OCI-LY7 (cell line): Measurements from ENCODE around the gene PDE12. TPM values are rescaled to one million over a fixed set of nuclear protein-coding genes. Genes with fewer than 3 reads are reported as not detected.

Source experiments
- BruUV-seq: library from RNA; stranded (reverse); fragments of 400-500 nt; replicated peaks from 2 replicates; lab custom pipeline; 2021; lab: Mats Ljungman, UMichigan
- CTCF ChIA-PET: fragments of 300-600 bp; sonication (Branson Sonifier 250); formaldehyde crosslinking; loops from one replicate; lab custom pipeline; 2022; ENCODE audit warnings: antibody characterized with exemption; ENCODE audit not compliant: unreplicated experiment; lab: Charles Lee
- POLR2A ChIA-PET: fragments of 300-600 bp; sonication (Branson Sonifier 250); formaldehyde crosslinking; loops from one replicate; lab custom pipeline; 2022; ENCODE audit warnings: antibody characterized with exemption; lab: Charles Lee
- DNase-seq: peaks from one replicate; pipeline ENCODE4 v3.0.0-alpha.2; 2015; ENCODE audit warnings: low spot score
- H2AFZ ChIP-seq: fragments of 200-600 bp; sonication (generic), shearing (Covaris generic); 2 replicates; pipeline ENCODE4 v1.6.1; 2014; ENCODE audit warnings: mild to moderate bottlenecking, antibody characterized with exemption, low read length, moderate library complexity
- H3K27ac ChIP-seq: fragments of 200-600 bp; sonication (generic); 2 replicates; pipeline ENCODE4 v1.5.1; 2014; ENCODE audit warnings: mixed run types, low read depth, mild to moderate bottlenecking, moderate library complexity, low read length, inconsistent platforms; ENCODE audit not compliant: poor library complexity, severe bottlenecking
- H3K36me3 ChIP-seq: fragments of 200-600 bp; sonication (generic); 2 replicates; pipeline ENCODE4 v1.6.1; 2014; ENCODE audit warnings: mild to moderate bottlenecking, antibody characterized with exemption, low read length, moderate library complexity, mixed read lengths; ENCODE audit not compliant: insufficient read depth
- H3K4me1 ChIP-seq: fragments of 200-600 bp; sonication (generic); 2 replicates; pipeline ENCODE4 v1.5.1; 2014; ENCODE audit warnings: mild to moderate bottlenecking, low read length; ENCODE audit not compliant: insufficient read depth, poor library complexity, severe bottlenecking
- H3K4me2 ChIP-seq: fragments of 200-600 bp; sonication (generic); 2 replicates; pipeline ENCODE4 v1.6.1; 2014; ENCODE audit warnings: mild to moderate bottlenecking, low read length
- H3K4me3 ChIP-seq: fragments of 200-600 bp; sonication (generic); 2 replicates; pipeline ENCODE4 v1.5.1; 2014; ENCODE audit warnings: mild to moderate bottlenecking, low read depth, low read length; ENCODE audit not compliant: poor library complexity, severe bottlenecking
- H3K79me2 ChIP-seq: fragments of 200-600 bp; sonication (generic); 2 replicates; pipeline ENCODE4 v1.6.1; 2016; ENCODE audit warnings: low read depth, mild to moderate bottlenecking, low read length, moderate library complexity, mixed read lengths; ENCODE audit not compliant: insufficient read depth
- H3K9me2 ChIP-seq: fragments of 200-600 bp; sonication (generic); 2 replicates; pipeline ENCODE4 v1.6.1; 2016; ENCODE audit warnings: mild to moderate bottlenecking, low read length, mixed read lengths; ENCODE audit not compliant: insufficient read depth
- H3K9me3 ChIP-seq: fragments of 200-600 bp; sonication (generic); 2 replicates; pipeline ENCODE4 v1.6.1; 2014; ENCODE audit warnings: mild to moderate bottlenecking, mixed run types, low read length, mixed read lengths
- H4K20me1 ChIP-seq: fragments of 200-600 bp; sonication (generic); 2 replicates; pipeline ENCODE4 v1.6.1; 2014; ENCODE audit warnings: mild to moderate bottlenecking, antibody characterized with exemption, low read length, moderate library complexity, mixed read lengths; ENCODE audit not compliant: insufficient read depth
- CTCF ChIP-seq: fragments of 200-600 bp; sonication (generic); conservative IDR thresholded peaks from 2 replicates; pipeline ENCODE4 v1.5.1; 2014; ENCODE audit warnings: mild to moderate bottlenecking, antibody characterized with exemption, low read length, moderate library complexity, mixed read lengths
- EZH2phosphoT487 ChIP-seq: fragments of 200-600 bp; sonication (generic); IDR thresholded peaks from 2 replicates; pipeline ENCODE4 v1.6.1; 2018; ENCODE audit warnings: low read depth, borderline replicate concordance, mild to moderate bottlenecking, mixed run types, antibody characterized with exemption, low read length, moderate library complexity, mixed read lengths
- intact Hi-C: fragments of 100-400 bp; cut with micrococcal nuclease; formaldehyde crosslinking; loops from one replicate; pipeline ENCODE4 v1.10.0; 2022; ENCODE audit not compliant: unreplicated experiment
- total RNA-seq, 2 experiments: library from RNA; depleted of rRNA in 1 of 2; stranded (reverse); fragments of >200 nt in 1 of 2; shearing (Covaris generic) in 1 of 2; gene quantifications; 2 replicates each; pipeline ENCODE4 v1.2.3, GENCODE V29; 2014 to 2022

The PDE12 gene
- total RNA-seq, 2 experiments from 2014 or later: 19.3 to 29.7 TPM

- Histone ChIP-seq H3K27ac (no peak overlapping the region), H3K4me3 (no peak overlapping the region), H3K4me1 (no peaks in the 10 kb centered on the region), H3K4me2 (no peak overlapping the region), H2AFZ (no peak overlapping the region), H3K9me3 (no peaks in the 10 kb centered on the region), H4K20me1 (no peaks in the 10 kb centered on the region), H3K79me2 (no peaks in the 10 kb centered on the region), H3K36me3 (no peaks in the 10 kb centered on the region), H3K9me2 (no peaks in the 10 kb centered on the region)
- TF ChIP-seq EZH2phosphoT487 (no peak), CTCF (no peak)
- CTCF ChIA-PET: interaction anchor here (0.5 kb wide), 1 partner anchor 36 kb away, joined by 4 read pairs; no protein-coding TSS in a partner anchor
- BruUV-seq: no TSS peak
- no peak for DNase-seq
- intact Hi-C loops: no loop called here
- POLR2A ChIA-PET: interaction anchor here (0.6 to 1.2 kb wide), 2 partner anchors 11 to 20 kb away, joined by 3 read pairs; no protein-coding TSS in a partner anchor
Observed at GRCh38 chr3:57518276-57518915, 37.7 kb upstream of the PDE12 start.

- TF ChIP-seq EZH2phosphoT487 (no peak), CTCF (no peak)
- no peaks in the 10 kb centered on the region for H3K9me3 ChIP-seq
- intact Hi-C loops: no loop called here
- H4K20me1 ChIP-seq: no peaks in the 10 kb centered on the region
- no peaks in the 10 kb centered on the region for H3K4me1 ChIP-seq
- H3K9me2 ChIP-seq: no peaks in the 10 kb centered on the region
- no peaks in the 10 kb centered on the region for H3K36me3 ChIP-seq
- H3K4me2 ChIP-seq: no peak overlapping the region
- ChIA-PET POLR2A (no interaction called here), CTCF (no interaction called here)
- no peak for DNase-seq
- BruUV-seq: no TSS peak
- no peak overlapping the region for H3K27ac ChIP-seq
- H2AFZ ChIP-seq: no peak overlapping the region
- H3K79me2 ChIP-seq: no peaks in the 10 kb centered on the region
- H3K4me3 ChIP-seq: no peak overlapping the region
Observed at GRCh38 chr3:57530071-57530608, 25.9 kb upstream of the PDE12 start.

GRCh38 chr3:57538465-57538864 lies 17.6 kb upstream of the PDE12 start:
- Histone ChIP-seq H3K27ac (no peak overlapping the region), H3K9me2 (no peaks in the 10 kb centered on the region), H3K4me2 (no peak overlapping the region), H3K9me3 (no peaks in the 10 kb centered on the region), H3K4me3 (no peak overlapping the region), H3K79me2 (no peaks in the 10 kb centered on the region), H3K4me1 (no peaks in the 10 kb centered on the region), H3K36me3 (no peaks in the 10 kb centered on the region), H4K20me1 (no peaks in the 10 kb centered on the region), H2AFZ (no peak overlapping the region)
- ChIA-PET POLR2A (interaction anchor here (0.5 to 1.3 kb wide), 2 partner anchors 14 to 17 kb away, joined by 3 to 4 read pairs; no protein-coding TSS in a partner anchor), CTCF (no interaction called here)
- BruUV-seq: no TSS peak
- TF ChIP-seq CTCF: no peak
- no peak for TF ChIP-seq EZH2phosphoT487
- DNase-seq: no peak
- intact Hi-C loops: no loop called here
